K562 (cell line): ENCODE results near the gene TOMM40L. TPM values are rescaled to one million over a fixed set of nuclear protein-coding genes. Genes with fewer than 3 reads are reported as not detected.

Experiments
- ATAC-seq: fragments of 200-7000 bp; cut with Tn5 transposase; 3 replicates; pipeline ENCODE4 v1.9.1; 2020; ENCODE audit warnings: moderate library complexity
- BruUV-seq: library from RNA; stranded (reverse); fragments of 400-500 nt; replicated peaks from 2 replicates; lab custom pipeline; 2021; lab: Mats Ljungman, UMichigan
- CTCF ChIA-PET: fragments of 300-600 bp; formaldehyde crosslinking; extraction: SDS; loops from one replicate; lab custom pipeline; 2021; ENCODE audit warnings: low intra/inter-chr PET ratio; lab: Yijun Ruan, JAX
- POLR2A ChIA-PET: fragments of 300-600, 350-650 bp; sonication (Branson Sonifier 250); formaldehyde crosslinking; extraction: SDS; loops from one replicate; lab custom pipeline; 2021; ENCODE audit warnings: antibody characterized with exemption, inconsistent platforms; lab: Yijun Ruan, JAX
- DNase-seq, 4 experiments: peaks; one replicate each; pipeline versions ENCODE4 v3.0.0 to v3.0.0-alpha.2; 2011 to 2018; ENCODE audit warnings: low spot score in 3 of 4, mixed read lengths in 3 of 4; ENCODE audit errors: extremely low read depth in 1 of 4
- FAIRE-seq: peaks from 2 replicates; lab custom pipeline; 2011; peaks lifted over from hg19 to GRCh38; lab: Jason Lieb, UNC
- H2AFZ ChIP-seq: 2 replicates; pipeline ENCODE4 v1.6.0; 2011; ENCODE audit warnings: low read depth, low read length, control low read depth, inconsistent platforms
- H3K27ac ChIP-seq: fragments of 200-600 bp; 3 replicates; pipeline ENCODE4 v1.8.0; 2011; ENCODE audit warnings: low read depth, mild to moderate bottlenecking, control low read depth, inconsistent platforms, low read length, moderate library complexity, mixed read lengths; ENCODE audit errors: extremely low read depth
- H3K27me3 ChIP-seq, 2 experiments: fragments of 300-600 bp in 1 of 2; 2 replicates in 1 of 2; 3 replicates in 1 of 2; pipeline versions ENCODE4 v1.6.0 to v1.8.0; 2011; ENCODE audit warnings: inconsistent platforms in 2 of 2, low read length in 2 of 2, mild to moderate bottlenecking in 1 of 2, mixed read lengths in 1 of 2, moderate library complexity in 1 of 2; ENCODE audit not compliant: control insufficient read depth in 2 of 2, insufficient read depth in 2 of 2
- H3K36me3 ChIP-seq: fragments of 300-600 bp; 3 replicates; pipeline ENCODE4 v1.8.0; 2011; ENCODE audit warnings: mild to moderate bottlenecking, low read length, inconsistent platforms; ENCODE audit not compliant: control insufficient read depth, insufficient read depth
- H3K4me1 ChIP-seq, 2 experiments: fragments of 200-600 bp in 1 of 2; replicated peaks in 1 of 2; 2 replicates in 1 of 2; 3 replicates in 1 of 2; pipeline versions ENCODE4 v1.5.1 to v1.8.0; 2011; ENCODE audit warnings: inconsistent platforms in 2 of 2, low read length in 2 of 2, mild to moderate bottlenecking in 1 of 2, mixed read lengths in 1 of 2, moderate library complexity in 1 of 2; ENCODE audit not compliant: control insufficient read depth in 2 of 2, insufficient read depth in 2 of 2
- H3K4me2 ChIP-seq: 2 replicates; pipeline ENCODE4 v1.6.1; 2011; ENCODE audit warnings: low read length, control low read depth, inconsistent platforms, mixed read lengths; ENCODE audit not compliant: insufficient read depth
- H3K4me3 ChIP-seq: fragments of 200-600 bp; sonication (generic), shearing (Covaris generic); 2 replicates; pipeline ENCODE4 v1.5.1; 2016; ENCODE audit warnings: control low read depth, inconsistent platforms
- H3K79me2 ChIP-seq: fragments of 200-600 bp; 3 replicates; pipeline ENCODE4 v1.8.0; 2011; ENCODE audit warnings: low read length, inconsistent platforms; ENCODE audit not compliant: control insufficient read depth, insufficient read depth
- H3K9ac ChIP-seq, 2 experiments: 2 replicates each; pipeline versions ENCODE4 v1.6.0 to v1.6.1; 2011; ENCODE audit warnings: low read depth in 2 of 2, low read length in 2 of 2, control low read depth in 1 of 2, inconsistent platforms in 1 of 2, mild to moderate bottlenecking in 1 of 2, mixed read lengths in 1 of 2; ENCODE audit not compliant: insufficient read depth in 1 of 2
- H3K9me1 ChIP-seq: one replicate; pipeline ENCODE4 v1.6.0; 2011; ENCODE audit warnings: inconsistent platforms, mild to moderate bottlenecking, low read length, moderate library complexity; ENCODE audit not compliant: control insufficient read depth, insufficient read depth
- H3K9me3 ChIP-seq: replicated peaks from 2 replicates; pipeline ENCODE4 v1.5.1; 2011; ENCODE audit warnings: low read depth, low read length, inconsistent platforms; ENCODE audit not compliant: control insufficient read depth, insufficient read depth
- H4K20me1 ChIP-seq: replicated peaks from 2 replicates; pipeline ENCODE4 v1.6.1; 2011; ENCODE audit warnings: low read length, inconsistent platforms, mixed read lengths; ENCODE audit not compliant: control insufficient read depth, insufficient read depth
- ILK ChIP-seq: fragments of 450-650 bp; IDR thresholded peaks from 2 replicates; pipeline ENCODE4 v1.6.1; 2016; ENCODE audit warnings: missing genetic modification characterization, low read depth, mild to moderate bottlenecking, missing compliant biosample characterization, moderate library complexity, borderline replicate concordance
- KLF6 ChIP-seq: fragments of 250-450 bp; sonication (Bioruptor Pico); IDR thresholded peaks from 2 replicates; pipeline ENCODE4 v1.4.0; 2020; ENCODE audit warnings: mild to moderate bottlenecking, moderate library complexity, borderline replicate concordance
- L3MBTL2 ChIP-seq: fragments of 450-650 bp; IDR thresholded peaks from 2 replicates; pipeline ENCODE4 v1.6.1; 2016; ENCODE audit warnings: mild to moderate bottlenecking, moderate library complexity
- MTA2 ChIP-seq: fragments of 450-650 bp; IDR thresholded peaks from 2 replicates; pipeline ENCODE4 v1.6.1; 2016; ENCODE audit warnings: low read depth
- PRMT5 ChIP-seq: sonication (generic); formaldehyde crosslinking; IDR thresholded peaks from 2 replicates; pipeline ENCODE4 v1.5.0; 2020; ENCODE audit warnings: missing genetic modification reagents
- RBM39 ChIP-seq: fragments of 200-400 bp; formaldehyde crosslinking; optimal IDR thresholded peaks from 2 replicates; pipeline ENCODE3; 2018; ENCODE audit warnings: low read depth, low read length
- ZNF384 ChIP-seq: IDR thresholded peaks from 2 replicates; pipeline ENCODE4 v1.6.1; 2012; ENCODE audit warnings: low read depth, low read length, improper control_type of control experiment
- ZZZ3 ChIP-seq: fragments of 450-650 bp; IDR thresholded peaks from 2 replicates; pipeline ENCODE4 v1.6.1; 2016; ENCODE audit warnings: antibody characterized with exemption, mild to moderate bottlenecking, moderate library complexity
- WGBS: fragments of 100-300 bp; shearing (Covaris generic); methylation state at CpG from one replicate; pipeline ENCODE4 v1.1.6; 2016; ENCODE audit warnings: low coverage, mixed read lengths; ENCODE audit not compliant: insufficient coverage; ENCODE audit errors: missing lambda C conversion rate; 5-methylcytosine and 5-hydroxymethylcytosine counted together
- in situ Hi-C: fragments of 300-500 bp; cut with MboI; formaldehyde crosslinking; loops from 4 replicates; pipeline ENCODE4 v1.15.0; 2018; ENCODE audit warnings: inconsistent platforms, mixed read lengths
- intact Hi-C: fragments of 100-400 bp; cut with micrococcal nuclease; formaldehyde crosslinking; loops from 2 replicates; pipeline ENCODE4 v1.14.2; 2022
- polyA plus RNA-seq, 8 experiments: library from polyadenylated mRNA; depleted of rRNA in 4 of 8; stranded (reverse) in 5 of 8; unstranded in 3 of 8; fragments of >200 nt; fragmentation: Nextera tagmentation in 2 of 8; fragmentation: Illumina TruSeq in 1 of 8; extraction: Ambion mirVana in 2 of 8; extraction: Trizol in 1 of 8; gene quantifications; 2 replicates each; pipeline versions ENCODE4 v1.2.1 to v1.2.3, GENCODE V29; 2011 to 2014; ENCODE audit warnings: inconsistent platforms in 1 of 8, missing spikeins in 1 of 8
- total RNA-seq, 7 experiments: library from RNA; depleted of rRNA in 6 of 7; stranded (reverse); fragments of >200 nt in 6 of 7; fragmentation: Illumina TruSeq in 2 of 7; extraction: Trizol in 2 of 7; gene quantifications; 2 replicates each; pipeline versions ENCODE4 v1.2.1 to v1.2.3, GENCODE V29; 2011 to 2021; ENCODE audit warnings: low replicate concordance in 1 of 7
- TF ChIP-seq, protein P1 (sequence below): fragments of 250-450 bp; sonication (Bioruptor Pico); IDR thresholded peaks from 2 replicates; pipeline ENCODE4 v1.8.0; 2022; ENCODE audit warnings: moderate library complexity, mild to moderate bottlenecking, inconsistent platforms
- TF ChIP-seq, protein P2 (sequence below), 2 experiments: IDR thresholded peaks; 2 replicates each; pipeline ENCODE4 v1.6.1; 2012; ENCODE audit warnings: improper control_type of control experiment in 2 of 2, low read depth in 2 of 2, low read length in 2 of 2, borderline replicate concordance in 1 of 2
- TF ChIP-seq, protein P3 (sequence below): fragments of 250-450 bp; sonication (Bioruptor Pico); IDR thresholded peaks from 2 replicates; pipeline ENCODE4 v1.8.0; 2021; ENCODE audit warnings: moderate library complexity, mild to moderate bottlenecking, inconsistent platforms

The TOMM40L gene
- total and polyA plus RNA-seq, 9 of the 15 experiments (the other 6 are each of a cell fraction or from before 2014, with no cell fraction given), result 9.6 to 33.6 (median 25.2) TPM

DNA sequence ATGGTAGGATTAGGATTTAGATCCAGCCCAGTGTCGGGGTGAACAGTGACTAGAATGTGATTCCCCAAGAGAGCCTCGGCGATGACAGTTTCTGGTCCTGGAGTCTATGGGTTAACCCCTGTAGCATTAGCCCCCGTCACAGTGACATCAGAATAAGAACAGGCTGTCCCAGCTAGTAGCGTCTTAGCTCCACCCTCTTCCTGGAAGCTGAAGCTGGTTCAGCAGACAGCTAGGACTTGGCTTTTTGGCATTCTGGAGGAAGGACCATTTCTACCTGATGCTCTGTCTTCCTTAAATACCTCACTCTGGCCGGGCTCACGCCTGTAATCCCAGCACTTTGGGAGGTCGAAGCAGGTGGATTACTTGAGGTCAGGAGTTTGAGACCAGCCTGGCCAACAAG, 18.7 kb upstream of the TOMM40L start:
- WGBS, result 77% methylated on average over 8 of the region's 8 CpGs
- ATAC-seq (no peak), FAIRE-seq (no peak)
- TF ChIP-seq MTA2, result no peak
- TF ChIP-seq, protein P1, sequence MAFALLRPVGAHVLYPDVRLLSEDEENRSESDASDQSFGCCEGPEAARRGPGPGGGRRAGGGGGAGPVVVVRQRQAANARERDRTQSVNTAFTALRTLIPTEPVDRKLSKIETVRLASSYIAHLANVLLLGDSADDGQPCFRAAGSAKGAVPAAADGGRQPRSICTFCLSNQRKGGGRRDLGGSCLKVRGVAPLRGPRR, result no peak
- TF ChIP-seq RBM39, result no peak
- no peak for TF ChIP-seq ILK (tag)
- no peak for TF ChIP-seq ZNF384
- no peak for TF ChIP-seq L3MBTL2
- TF ChIP-seq, protein P2, sequence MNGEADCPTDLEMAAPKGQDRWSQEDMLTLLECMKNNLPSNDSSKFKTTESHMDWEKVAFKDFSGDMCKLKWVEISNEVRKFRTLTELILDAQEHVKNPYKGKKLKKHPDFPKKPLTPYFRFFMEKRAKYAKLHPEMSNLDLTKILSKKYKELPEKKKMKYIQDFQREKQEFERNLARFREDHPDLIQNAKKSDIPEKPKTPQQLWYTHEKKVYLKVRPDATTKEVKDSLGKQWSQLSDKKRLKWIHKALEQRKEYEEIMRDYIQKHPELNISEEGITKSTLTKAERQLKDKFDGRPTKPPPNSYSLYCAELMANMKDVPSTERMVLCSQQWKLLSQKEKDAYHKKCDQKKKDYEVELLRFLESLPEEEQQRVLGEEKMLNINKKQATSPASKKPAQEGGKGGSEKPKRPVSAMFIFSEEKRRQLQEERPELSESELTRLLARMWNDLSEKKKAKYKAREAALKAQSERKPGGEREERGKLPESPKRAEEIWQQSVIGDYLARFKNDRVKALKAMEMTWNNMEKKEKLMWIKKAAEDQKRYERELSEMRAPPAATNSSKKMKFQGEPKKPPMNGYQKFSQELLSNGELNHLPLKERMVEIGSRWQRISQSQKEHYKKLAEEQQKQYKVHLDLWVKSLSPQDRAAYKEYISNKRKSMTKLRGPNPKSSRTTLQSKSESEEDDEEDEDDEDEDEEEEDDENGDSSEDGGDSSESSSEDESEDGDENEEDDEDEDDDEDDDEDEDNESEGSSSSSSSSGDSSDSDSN (IDR thresholded peaks at IDR 0.05; ENCODE audit: borderline replicate concordance in 1 of 2, low read depth in 2 of 2, low read length in 2 of 2), result no peak
- no peak for TF ChIP-seq KLF6 (CRISPR knock-in tag)
- no peak for TF ChIP-seq PRMT5
- TF ChIP-seq ZZZ3, result no peak
- TF ChIP-seq, protein P3, sequence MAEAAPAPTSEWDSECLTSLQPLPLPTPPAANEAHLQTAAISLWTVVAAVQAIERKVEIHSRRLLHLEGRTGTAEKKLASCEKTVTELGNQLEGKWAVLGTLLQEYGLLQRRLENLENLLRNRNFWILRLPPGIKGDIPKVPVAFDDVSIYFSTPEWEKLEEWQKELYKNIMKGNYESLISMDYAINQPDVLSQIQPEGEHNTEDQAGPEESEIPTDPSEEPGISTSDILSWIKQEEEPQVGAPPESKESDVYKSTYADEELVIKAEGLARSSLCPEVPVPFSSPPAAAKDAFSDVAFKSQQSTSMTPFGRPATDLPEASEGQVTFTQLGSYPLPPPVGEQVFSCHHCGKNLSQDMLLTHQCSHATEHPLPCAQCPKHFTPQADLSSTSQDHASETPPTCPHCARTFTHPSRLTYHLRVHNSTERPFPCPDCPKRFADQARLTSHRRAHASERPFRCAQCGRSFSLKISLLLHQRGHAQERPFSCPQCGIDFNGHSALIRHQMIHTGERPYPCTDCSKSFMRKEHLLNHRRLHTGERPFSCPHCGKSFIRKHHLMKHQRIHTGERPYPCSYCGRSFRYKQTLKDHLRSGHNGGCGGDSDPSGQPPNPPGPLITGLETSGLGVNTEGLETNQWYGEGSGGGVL (CRISPR knock-in tag), result no peak
- TF ChIP-seq, all 486 proteins: peak for 0
- CTCF ChIA-PET, result no interaction called here
- no peak overlapping the region for H2AFZ ChIP-seq
- no peak overlapping the region for H3K9ac ChIP-seq
- 0 out of 2 replicates have a peak, but pooled peaks cover 8% of the 10 kb centered on the region for H4K20me1 ChIP-seq
- no peak overlapping the region for H3K4me3 ChIP-seq
- H3K4me2 ChIP-seq, result no peak overlapping the region
- H3K27ac ChIP-seq, result no peak overlapping the region
- H3K36me3 ChIP-seq, result peaks cover 81% of the 10 kb centered on the region
- in situ Hi-C loops, result no loop called here
- peaks cover 3% of the 10 kb centered on the region for H3K9me1 ChIP-seq
- H3K79me2 ChIP-seq, result peaks cover 24% of the 10 kb centered on the region
- POLR2A ChIA-PET, result no interaction called here
- intact Hi-C loops, result no loop called here
- BruUV-seq, result no TSS peak
- no peak for DNase-seq
- H3K27me3 ChIP-seq, result no peaks in the 10 kb centered on the region
- H3K4me1 ChIP-seq, result peaks cover 9 to 17% of the 10 kb centered on the region in 2 experiments; a peak in 4 of 5 replicates
- H3K9me3 ChIP-seq, result no peaks in the 10 kb centered on the region
